HepG2 (cell line): ENCODE data around the gene WDR76. TPM values are rescaled to one million over a fixed set of nuclear protein-coding genes. Genes with fewer than 3 reads are reported as not detected.
A peak's percentile ranks its signal among the peaks of the same experiment; 100 is the strongest.

Experiments
- EEA1 ChIP-seq: sonication (generic); formaldehyde crosslinking; IDR thresholded peaks from 2 replicates; pipeline ENCODE4 v1.5.1; 2020; ENCODE audit warnings: mild to moderate bottlenecking, missing genetic modification reagents, borderline replicate concordance
- FIP1L1 ChIP-seq: fragments of 200-400 bp; formaldehyde crosslinking; IDR thresholded peaks from 2 replicates; pipeline ENCODE4 v1.6.1; 2018; ENCODE audit warnings: low read depth, mild to moderate bottlenecking, low read length, moderate library complexity, borderline replicate concordance; ENCODE audit not compliant: insufficient read depth
- FOXC1 ChIP-seq: sonication (generic); formaldehyde crosslinking; IDR thresholded peaks from 2 replicates; pipeline ENCODE4 v1.8.0; 2022; ENCODE audit warnings: mild to moderate bottlenecking, missing genetic modification reagents, borderline replicate concordance
- GTF2F1 ChIP-seq: fragments of 150-350 bp; IDR thresholded peaks from 2 replicates; pipeline ENCODE4 v1.6.1; 2014; ENCODE audit warnings: low read length
- HNF4G ChIP-seq, 2 experiments: sonication (generic) in 1 of 2; formaldehyde crosslinking in 1 of 2; IDR thresholded peaks; 2 replicates each; pipeline versions ENCODE4 v1.4.0 to v1.6.1; 2011 to 2020; ENCODE audit warnings: borderline replicate concordance in 2 of 2, low read depth in 2 of 2, mild to moderate bottlenecking in 2 of 2, low read length in 1 of 2, missing genetic modification reagents in 1 of 2, moderate library complexity in 1 of 2
- KDM5B ChIP-seq: sonication (generic); formaldehyde crosslinking; IDR thresholded peaks from 2 replicates; pipeline ENCODE4 v1.4.0; 2020; ENCODE audit warnings: missing genetic modification reagents, mild to moderate bottlenecking, borderline replicate concordance
- NFE2L2 ChIP-seq: fragments of 150-350 bp; IDR thresholded peaks from 2 replicates; pipeline ENCODE4 v1.6.1; 2014; ENCODE audit warnings: low read length
- SNAPC2 ChIP-seq: sonication (generic); formaldehyde crosslinking; IDR thresholded peaks from 2 replicates; pipeline ENCODE4 v1.8.1; 2022; ENCODE audit warnings: mild to moderate bottlenecking, missing genetic modification reagents
- U2AF1 ChIP-seq: fragments of 200-400 bp; formaldehyde crosslinking; optimal IDR thresholded peaks from 2 replicates; pipeline ENCODE3; 2017; ENCODE audit warnings: mild to moderate bottlenecking, low read depth, low read length
- ZNF850 ChIP-seq: sonication (generic); formaldehyde crosslinking; conservative IDR thresholded peaks from 2 replicates; pipeline ENCODE4 v1.9.0; 2021; ENCODE audit warnings: mild to moderate bottlenecking, missing genetic modification reagents
- polyA plus RNA-seq, 8 experiments: library from polyadenylated mRNA; depleted of rRNA in 3 of 8; stranded (reverse) in 7 of 8; unstranded in 1 of 8; fragments of >200 nt; fragmentation: Illumina TruSeq in 4 of 8; extraction: Trizol in 4 of 8; gene quantifications; 2 replicates each; pipeline versions ENCODE4 v1.2.1 to v1.2.3, GENCODE V29; 2011 to 2016; ENCODE audit warnings: low read depth in 4 of 8, missing spikeins in 1 of 8, mixed read lengths in 1 of 8; ENCODE audit not compliant: insufficient read depth in 1 of 8
- total RNA-seq, 5 experiments: library from RNA; depleted of rRNA; stranded (reverse); fragments of >200 nt; fragmentation: Illumina TruSeq; extraction: Trizol; gene quantifications; 2 replicates each; pipeline ENCODE4 v1.2.3, GENCODE V29; 2016; ENCODE audit warnings: low read depth in 1 of 5
- TF ChIP-seq, protein P1 (sequence below): sonication (generic); formaldehyde crosslinking; IDR thresholded peaks from 2 replicates; pipeline ENCODE4 v1.4.0; 2020; ENCODE audit warnings: missing genetic modification reagents, mild to moderate bottlenecking, borderline replicate concordance
- TF ChIP-seq, protein P2 (sequence below): sonication (generic); formaldehyde crosslinking; IDR thresholded peaks from 2 replicates; pipeline ENCODE4 v1.8.0; 2022; ENCODE audit warnings: missing genetic modification reagents, low read depth, mild to moderate bottlenecking, borderline replicate concordance
- TF ChIP-seq, protein P3 (sequence below): sonication (generic); formaldehyde crosslinking; conservative IDR thresholded peaks from 2 replicates; pipeline ENCODE4 v1.4.0; 2020; ENCODE audit warnings: missing genetic modification reagents
- TF ChIP-seq, protein P4 (sequence below): sonication (generic); formaldehyde crosslinking; IDR thresholded peaks from 2 replicates; pipeline ENCODE4 v1.4.0; 2020; ENCODE audit warnings: missing genetic modification reagents

WDR76 gene
- total and polyA plus RNA-seq, 2 of the 13 experiments (the other 11 are each of a cell fraction or from before 2014, with no cell fraction given): 1.1 to 9.7 TPM

DNA sequence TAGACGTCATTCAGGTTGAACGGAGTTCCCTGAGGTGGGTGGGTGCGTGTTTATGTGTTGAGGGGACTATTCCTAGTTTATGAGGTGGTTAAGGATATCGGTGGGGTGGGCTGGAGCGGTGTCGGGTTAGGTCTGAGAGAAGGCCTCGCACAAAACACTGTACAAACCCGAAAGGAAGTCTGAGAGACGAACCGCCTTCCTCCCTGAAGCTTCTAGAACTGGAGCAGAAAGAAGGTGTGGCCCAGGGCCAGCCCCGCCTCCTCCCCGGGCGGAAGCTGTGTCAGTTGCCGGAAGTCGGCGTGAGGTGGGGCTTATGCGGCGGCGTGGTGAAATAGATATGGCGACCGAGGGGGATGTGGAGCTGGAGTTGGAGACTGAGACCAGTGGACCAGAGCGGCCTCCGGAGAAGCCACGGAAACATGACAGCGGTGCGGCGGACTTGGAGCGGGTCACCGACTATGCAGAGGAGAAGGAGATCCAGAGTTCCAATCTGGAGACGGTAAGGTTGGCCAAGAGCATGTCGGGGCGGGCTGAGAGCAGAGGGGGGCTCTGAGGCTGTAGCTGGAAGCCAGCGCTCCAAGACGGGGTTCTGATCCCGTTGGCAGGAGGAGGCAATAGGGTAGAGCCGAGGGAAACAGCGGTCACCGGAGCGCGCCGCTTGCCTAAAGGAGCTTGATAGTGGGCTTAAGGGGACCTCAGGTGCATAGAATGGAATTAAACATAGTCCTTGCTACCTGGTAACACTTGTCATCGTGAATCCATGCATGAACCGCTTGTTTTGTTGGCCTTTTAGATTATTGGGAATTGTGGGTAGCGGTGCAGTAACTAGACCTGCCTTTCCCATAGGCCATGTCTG is 26.3 kb upstream of the WDR76 start, which contains the start of gene HYPK (continued):
- TF ChIP-seq, protein P1, sequence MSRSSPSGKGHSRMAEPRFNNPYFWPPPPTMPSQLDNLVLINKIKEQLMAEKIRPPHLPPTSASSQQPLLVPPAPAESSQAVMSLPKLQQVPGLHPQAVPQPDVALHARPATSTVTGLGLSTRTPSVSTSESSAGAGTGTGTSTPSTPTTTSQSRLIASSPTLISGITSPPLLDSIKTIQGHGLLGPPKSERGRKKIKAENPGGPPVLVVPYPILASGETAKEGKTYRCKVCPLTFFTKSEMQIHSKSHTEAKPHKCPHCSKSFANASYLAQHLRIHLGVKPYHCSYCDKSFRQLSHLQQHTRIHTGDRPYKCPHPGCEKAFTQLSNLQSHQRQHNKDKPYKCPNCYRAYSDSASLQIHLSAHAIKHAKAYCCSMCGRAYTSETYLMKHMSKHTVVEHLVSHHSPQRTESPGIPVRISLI (CRISPR knock-in tag): no peak
- TF ChIP-seq KDM5B (CRISPR knock-in tag) (peak; percentile 66; the same call in 1 of the 2 replicates), ZNF850 (CRISPR knock-in tag) (no peak), NFE2L2 (no peak), FOXC1 (CRISPR knock-in tag) (no peak), U2AF1 (no peak), FIP1L1 (no peak), SNAPC2 (CRISPR knock-in tag) (peak; percentile 37; the same call in 1 of the 2 replicates), GTF2F1 (no peak), HNF4G (IDR thresholded peaks at IDR 0.05; ENCODE audit: borderline replicate concordance, low read depth, low read length) (no peak), HNF4G (CRISPR knock-in tag; IDR thresholded peaks at IDR 0.05; ENCODE audit: borderline replicate concordance, low read depth) (no peak), EEA1 (CRISPR knock-in tag) (no peak)
- TF ChIP-seq, protein P2, sequence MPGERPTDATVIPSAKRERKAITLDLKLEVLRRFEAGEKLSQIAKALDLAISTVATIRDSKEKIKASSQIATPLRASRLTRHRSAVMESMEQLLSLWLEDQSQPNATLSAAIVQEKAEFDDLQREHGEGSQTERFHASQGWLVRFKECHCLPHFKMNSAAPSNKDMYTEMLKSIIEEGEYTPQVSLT: no peak
- TF ChIP-seq, protein P3, sequence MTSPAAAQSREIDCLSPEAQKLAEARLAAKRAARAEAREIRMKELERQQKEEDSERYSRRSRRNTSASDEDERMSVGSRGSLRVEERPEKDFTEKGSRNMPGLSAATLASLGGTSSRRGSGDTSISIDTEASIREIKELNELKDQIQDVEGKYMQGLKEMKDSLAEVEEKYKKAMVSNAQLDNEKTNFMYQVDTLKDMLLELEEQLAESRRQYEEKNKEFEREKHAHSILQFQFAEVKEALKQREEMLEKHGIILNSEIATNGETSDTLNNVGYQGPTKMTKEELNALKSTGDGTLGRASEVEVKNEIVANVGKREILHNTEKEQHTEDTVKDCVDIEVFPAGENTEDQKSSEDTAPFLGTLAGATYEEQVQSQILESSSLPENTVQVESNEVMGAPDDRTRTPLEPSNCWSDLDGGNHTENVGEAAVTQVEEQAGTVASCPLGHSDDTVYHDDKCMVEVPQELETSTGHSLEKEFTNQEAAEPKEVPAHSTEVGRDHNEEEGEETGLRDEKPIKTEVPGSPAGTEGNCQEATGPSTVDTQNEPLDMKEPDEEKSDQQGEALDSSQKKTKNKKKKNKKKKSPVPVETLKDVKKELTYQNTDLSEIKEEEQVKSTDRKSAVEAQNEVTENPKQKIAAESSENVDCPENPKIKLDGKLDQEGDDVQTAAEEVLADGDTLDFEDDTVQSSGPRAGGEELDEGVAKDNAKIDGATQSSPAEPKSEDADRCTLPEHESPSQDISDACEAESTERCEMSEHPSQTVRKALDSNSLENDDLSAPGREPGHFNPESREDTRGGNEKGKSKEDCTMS: no peak
- TF ChIP-seq, protein P4, sequence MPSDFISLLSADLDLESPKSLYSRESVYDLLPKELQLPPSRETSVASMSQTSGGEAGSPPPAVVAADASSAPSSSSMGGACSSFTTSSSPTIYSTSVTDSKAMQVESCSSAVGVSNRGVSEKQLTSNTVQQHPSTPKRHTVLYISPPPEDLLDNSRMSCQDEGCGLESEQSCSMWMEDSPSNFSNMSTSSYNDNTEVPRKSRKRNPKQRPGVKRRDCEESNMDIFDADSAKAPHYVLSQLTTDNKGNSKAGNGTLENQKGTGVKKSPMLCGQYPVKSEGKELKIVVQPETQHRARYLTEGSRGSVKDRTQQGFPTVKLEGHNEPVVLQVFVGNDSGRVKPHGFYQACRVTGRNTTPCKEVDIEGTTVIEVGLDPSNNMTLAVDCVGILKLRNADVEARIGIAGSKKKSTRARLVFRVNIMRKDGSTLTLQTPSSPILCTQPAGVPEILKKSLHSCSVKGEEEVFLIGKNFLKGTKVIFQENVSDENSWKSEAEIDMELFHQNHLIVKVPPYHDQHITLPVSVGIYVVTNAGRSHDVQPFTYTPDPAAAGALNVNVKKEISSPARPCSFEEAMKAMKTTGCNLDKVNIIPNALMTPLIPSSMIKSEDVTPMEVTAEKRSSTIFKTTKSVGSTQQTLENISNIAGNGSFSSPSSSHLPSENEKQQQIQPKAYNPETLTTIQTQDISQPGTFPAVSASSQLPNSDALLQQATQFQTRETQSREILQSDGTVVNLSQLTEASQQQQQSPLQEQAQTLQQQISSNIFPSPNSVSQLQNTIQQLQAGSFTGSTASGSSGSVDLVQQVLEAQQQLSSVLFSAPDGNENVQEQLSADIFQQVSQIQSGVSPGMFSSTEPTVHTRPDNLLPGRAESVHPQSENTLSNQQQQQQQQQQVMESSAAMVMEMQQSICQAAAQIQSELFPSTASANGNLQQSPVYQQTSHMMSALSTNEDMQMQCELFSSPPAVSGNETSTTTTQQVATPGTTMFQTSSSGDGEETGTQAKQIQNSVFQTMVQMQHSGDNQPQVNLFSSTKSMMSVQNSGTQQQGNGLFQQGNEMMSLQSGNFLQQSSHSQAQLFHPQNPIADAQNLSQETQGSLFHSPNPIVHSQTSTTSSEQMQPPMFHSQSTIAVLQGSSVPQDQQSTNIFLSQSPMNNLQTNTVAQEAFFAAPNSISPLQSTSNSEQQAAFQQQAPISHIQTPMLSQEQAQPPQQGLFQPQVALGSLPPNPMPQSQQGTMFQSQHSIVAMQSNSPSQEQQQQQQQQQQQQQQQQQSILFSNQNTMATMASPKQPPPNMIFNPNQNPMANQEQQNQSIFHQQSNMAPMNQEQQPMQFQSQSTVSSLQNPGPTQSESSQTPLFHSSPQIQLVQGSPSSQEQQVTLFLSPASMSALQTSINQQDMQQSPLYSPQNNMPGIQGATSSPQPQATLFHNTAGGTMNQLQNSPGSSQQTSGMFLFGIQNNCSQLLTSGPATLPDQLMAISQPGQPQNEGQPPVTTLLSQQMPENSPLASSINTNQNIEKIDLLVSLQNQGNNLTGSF: no peak
